HT-29 (cell line): ENCODE measurements around the gene BCR. TPM values are rescaled to one million over a fixed set of nuclear protein-coding genes. Genes with fewer than 3 reads are reported as not detected.
A peak's percentile ranks its signal among the peaks of the same experiment; 100 is the strongest.

Experiments
- DNase-seq: peaks from one replicate; pipeline ENCODE4 v3.0.0-alpha.2; 2015; ENCODE audit warnings: low spot score
- total RNA-seq: library from RNA; depleted of rRNA; stranded (reverse); fragments of >200 nt; shearing (Covaris generic); gene quantifications from 2 replicates; pipeline ENCODE4 v1.2.3, GENCODE V29; 2014

Gene BCR
- total RNA-seq, 1 experiment from 2014 or later, result 69.1 TPM

DNA sequence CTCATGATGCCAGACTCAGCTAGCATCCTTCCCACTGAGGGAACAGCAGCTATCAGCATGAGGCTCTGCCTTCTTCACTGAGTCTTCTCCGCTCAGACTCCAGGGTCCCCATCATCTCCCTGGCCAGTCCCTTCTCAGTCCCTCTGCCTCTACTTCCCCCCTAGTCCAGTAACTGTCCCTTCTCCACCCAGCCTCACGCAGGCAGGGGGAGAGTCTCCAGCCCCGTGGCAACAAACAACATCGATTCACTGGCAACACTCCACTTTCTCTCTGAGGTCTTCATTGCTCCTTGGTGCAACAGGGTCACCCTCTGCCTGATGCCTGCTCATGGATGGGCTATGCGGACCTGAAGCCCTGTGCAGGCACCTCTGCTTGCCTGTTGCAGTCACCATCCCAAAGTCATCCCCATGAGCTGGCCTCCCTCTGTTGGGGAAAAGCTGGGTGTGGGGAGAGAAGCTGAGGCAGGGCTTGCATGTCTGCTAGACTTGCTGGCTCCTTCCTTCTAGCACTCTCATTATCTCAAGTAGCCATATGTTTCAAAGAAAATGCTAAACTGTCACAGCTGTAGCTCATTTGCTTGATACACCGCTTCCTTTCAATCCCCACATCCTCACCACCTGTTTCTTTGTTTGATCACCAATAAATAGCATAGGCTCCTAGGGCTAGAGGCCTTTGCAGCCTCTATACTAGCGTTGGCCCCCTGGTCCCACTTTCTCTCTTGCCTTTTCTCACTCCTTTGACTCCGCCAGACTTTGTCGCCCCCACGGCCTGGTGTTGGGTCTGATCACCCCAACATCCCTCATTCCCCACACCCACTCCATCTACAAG, 4.3 kb upstream of the BCR start:
- DNase-seq, result no peak

- DNase-seq, result no peak
These were observed 3.7 kb upstream of the BCR start for GRCh38 chr22:23176645-23177027.

DNA sequence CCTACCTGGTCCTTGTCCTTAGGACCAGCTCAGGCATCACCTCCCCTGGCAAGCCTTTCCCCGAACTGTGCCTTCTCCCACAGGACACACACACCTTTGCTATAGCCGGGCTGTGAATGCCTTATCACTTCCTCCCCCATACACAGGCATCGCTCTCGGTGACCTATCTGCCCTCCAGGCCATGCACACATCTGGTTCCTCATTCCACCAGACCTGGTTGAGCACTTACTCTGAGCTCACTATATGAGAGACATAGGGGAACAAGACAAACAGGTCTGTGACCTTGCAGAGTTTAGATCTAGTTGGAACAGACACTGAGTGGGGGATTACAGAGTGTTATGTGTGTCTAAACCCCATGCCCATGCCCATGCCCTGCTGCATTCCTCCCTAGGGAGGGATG, 3.1 kb upstream of the BCR start:
- no peak for DNase-seq

DNA sequence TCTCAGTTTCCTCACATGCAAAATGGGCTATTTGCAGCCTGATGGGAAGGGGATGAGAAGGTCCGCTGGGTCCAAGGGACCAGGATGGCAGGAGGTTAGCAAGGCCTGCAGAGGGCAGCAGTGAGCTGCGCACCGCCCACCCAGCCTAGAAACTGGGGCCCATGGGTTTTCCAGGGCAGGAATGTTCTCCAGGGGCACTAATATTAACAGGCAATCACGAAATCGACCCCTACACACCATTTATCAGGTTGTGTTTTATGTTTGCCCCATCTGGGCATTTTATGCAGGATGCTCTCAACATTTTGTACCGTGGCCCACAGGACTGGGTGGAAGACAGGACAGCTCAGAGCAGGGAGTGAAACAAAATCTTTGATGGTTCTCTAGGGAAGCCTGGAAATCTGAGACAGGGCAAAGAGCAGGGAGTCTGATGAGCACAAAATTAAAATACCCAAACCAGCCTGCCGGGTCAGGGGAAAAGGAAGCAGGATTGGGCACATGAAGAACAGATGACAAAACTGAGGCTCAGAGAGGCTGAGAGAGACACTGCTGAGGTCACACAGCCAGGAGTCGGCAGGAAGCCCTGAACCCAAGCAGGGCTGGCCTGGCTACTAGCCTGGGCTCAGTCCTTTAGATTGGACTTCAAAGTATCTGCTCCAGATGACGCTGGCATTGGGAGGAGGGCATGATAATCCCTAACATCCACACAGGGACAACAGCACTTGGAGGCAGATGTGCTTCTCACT, 1.6 kb upstream of the BCR start:
- DNase-seq, result peak; percentile 72

- no peak for DNase-seq
These were observed 669 bp upstream of the BCR start for GRCh38 chr22:23179381-23180299.

GRCh38 chr22:23180893-23181720, 798 bp downstream of the BCR start:
- no peak for DNase-seq

GRCh38 chr22:23181721-23182308, 1.5 kb downstream of the BCR start:
- DNase-seq, result no peak

DNA sequence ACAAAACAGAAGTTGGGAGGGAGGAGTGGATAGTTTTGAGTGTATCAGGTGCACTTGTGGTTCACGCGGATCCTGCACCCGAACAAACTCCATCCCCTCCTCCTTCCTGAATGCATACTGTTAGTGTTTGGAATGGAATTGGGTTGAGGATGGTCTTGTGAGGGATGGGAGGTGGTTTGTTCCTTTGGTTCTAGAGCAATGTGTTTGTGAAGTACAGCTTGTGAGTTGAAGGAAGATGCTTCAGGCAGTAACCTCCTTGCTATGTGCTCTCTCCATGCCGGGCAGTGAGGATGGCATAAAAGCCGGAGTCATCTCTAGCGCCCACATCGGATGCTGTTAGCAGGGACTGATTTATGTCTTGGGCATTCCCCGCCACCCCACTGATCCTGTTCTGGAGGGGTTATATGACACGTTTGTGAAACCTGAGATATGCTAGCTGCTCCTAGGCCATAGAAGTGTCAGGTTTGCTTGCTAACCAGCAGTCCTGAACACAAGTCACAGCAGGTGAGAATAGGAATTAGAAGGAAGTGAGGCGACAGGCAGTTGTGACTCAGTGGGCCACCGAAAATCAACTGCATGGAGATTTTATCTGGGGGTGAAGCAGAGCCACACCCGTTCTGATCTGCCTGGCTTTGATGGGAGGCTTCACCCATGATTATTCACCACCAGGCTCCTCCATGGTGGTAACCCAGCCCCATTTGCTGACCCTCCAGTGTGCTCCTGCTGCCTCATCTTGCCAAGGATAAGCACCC, 2.2 kb downstream of the BCR start:
- peak; percentile 63 for DNase-seq

DNA sequence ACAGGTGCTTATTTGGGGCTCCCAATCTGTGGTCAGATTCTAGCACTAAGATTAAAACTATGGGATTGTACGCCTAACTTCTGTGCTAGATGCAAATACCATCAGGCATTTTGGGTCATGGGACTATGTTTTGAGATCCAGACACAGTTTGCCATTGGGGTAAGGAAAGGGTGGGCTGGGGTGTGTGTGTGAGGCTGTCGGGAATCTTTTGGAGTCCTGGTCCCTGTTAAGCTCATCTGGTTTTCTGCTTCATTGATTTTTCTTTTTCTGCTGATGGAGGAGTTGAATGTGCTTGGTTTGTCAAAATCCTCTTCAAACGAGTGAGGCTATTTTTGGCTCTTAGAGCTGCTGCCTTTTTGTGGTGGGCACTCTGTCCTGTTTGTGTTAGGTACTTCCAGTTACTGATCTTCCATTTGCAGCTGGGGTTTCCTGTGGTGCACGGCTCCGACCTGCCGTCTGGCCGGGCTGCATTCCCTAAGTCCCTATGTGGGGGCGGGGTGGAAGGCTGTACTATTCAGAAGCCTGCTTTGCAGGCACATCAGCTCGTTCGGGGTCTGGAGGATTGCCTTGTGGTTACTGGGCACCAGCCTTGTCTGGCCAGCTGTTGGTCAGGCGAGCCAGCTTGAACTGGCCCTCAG, 2.9 kb downstream of the BCR start:
- peak; percentile 51 for DNase-seq

GRCh38 chr22:23184100-23184763, 3.9 kb downstream of the BCR start:
- DNase-seq, result no peak

DNA sequence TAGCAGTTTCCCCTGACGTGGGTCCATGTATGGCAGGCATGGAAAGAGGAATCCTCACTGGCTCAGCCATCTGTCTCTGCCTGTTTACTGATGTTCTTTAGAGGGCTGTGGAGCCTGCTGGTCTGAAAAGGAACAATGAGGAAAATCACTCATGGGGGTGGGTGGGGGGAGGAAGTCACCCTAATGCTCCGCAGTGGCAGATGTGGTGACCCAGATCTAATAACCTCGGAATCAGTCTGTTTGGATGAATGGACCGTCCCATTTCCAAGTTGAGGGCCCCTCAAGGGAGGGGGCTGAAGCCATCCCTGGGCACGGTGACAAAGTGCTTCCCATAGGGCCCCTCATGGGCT, 4.4 kb downstream of the BCR start:
- no peak for DNase-seq

- no peak for DNase-seq
These were observed 6.9 kb downstream of the BCR start for GRCh38 chr22:23187211-23187610.

DNA sequence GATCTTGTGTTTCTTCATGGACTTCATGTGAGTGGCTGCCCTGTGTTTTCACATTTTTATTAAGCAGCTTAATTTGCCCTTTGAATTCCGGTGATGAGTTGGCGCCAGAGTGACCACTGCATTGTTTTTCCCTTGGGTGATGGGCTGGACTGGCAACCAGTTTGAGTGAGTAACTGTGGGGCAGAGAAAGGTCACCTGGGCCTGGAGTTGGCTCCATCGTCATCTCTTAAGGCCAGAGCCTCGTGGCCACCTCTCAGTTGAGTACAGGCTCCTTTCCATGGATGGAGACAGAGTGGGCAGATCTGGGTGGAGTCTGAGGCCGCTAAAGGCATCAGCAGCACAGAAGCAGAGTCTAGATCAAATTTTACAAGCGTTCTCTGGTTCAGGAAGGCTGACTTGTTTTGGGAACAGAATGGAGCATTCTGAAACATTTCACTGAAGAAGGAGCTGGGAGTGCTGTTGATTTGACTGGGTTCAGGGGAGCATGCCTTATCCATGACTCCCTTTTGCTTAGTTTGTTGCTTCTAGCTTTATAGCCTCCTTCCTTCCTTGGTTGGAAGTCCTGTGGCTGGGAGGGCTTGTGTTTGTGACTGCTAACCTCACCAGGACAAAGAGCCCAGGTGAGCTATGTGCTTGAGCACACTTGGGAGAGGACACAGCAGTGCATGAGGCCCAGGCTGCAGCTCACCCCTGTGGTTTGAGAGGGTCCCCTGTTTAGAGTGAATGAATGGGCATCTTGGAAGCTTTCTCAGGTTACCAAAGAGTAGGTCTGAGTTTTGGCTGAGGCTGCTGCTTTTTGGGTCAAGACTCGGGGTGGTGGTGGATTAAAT, 7.8 kb downstream of the BCR start:
- no peak for DNase-seq

DNA sequence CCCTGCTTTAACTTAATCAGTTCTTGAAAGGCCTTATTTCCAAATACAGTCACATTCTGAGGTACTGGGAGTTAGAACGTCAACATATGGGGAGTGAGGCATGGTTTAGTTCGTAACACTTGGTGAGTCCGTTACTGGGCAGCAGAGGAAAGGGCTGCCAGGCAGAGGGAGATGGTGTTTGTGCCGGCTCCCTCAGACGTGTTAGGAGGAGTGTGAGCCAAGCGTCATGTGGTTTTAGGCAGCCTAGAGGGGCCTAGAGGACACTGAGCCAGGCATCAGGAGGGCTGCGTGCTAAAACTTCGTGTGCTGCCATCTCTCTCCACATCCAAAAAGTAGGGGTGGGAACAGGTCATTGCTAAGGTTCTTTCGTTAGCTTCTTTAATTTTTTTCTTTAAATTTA, 10.2 kb downstream of the BCR start:
- DNase-seq, result no peak

- no peak for DNase-seq
These were observed 11.8 kb downstream of the BCR start for GRCh38 chr22:23192133-23192532.

- no peak for DNase-seq
These were observed 12.2 kb downstream of the BCR start for GRCh38 chr22:23192558-23192957.

GRCh38 chr22:23193196-23193827, 13.0 kb downstream of the BCR start:
- no peak for DNase-seq

- no peak for DNase-seq
These were observed 13.6 kb downstream of the BCR start for GRCh38 chr22:23193882-23194281.
